ENCODE measurements around the gene CADPS. TPM values are rescaled to one million over a fixed set of nuclear protein-coding genes. Genes with fewer than 3 reads are reported as not detected.

CADPS gene
- total RNA-seq, 1 experiment from 2014 or later, result 7.0 TPM

DNA sequence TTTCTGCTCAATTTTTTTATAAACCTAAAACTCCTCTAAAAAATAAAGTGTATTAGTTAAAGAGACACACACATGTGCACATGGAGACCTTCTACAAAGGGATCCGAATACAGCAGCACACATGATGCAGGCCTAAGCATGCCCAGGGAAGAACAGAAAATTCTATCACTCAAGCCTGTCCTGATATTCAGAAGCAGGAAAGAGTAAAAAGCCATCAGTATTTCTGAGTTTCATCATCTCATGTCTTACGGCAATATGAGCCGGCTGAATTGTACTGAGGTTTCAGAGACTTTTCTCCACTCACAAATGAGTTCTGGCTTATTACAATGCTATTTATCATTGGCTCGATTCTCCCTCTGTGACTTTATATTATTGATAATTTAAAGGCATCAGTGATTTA lies 97.5 kb downstream of the CADPS start:
- DNase-seq (ENCODE audit: low spot score), result no peak
- Mint-ChIP-seq H3K4me1 (0 out of 2 replicates have a peak, but pooled peaks cover 3% of the 10 kb centered on the region), H3K27me3 (ENCODE audit: low read depth) (no peaks in the 10 kb centered on the region), H3K27ac (no peak overlapping the region), H3K9me3 (no peaks in the 10 kb centered on the region), H3K4me3 (no peak overlapping the region), H3K36me3 (no peaks in the 10 kb centered on the region)
- TF ChIP-seq NR2C2 (CRISPR knock-in tag; IDR thresholded peaks at IDR 0.05), result no peak
- no peak for TF ChIP-seq ZNF263 (CRISPR knock-in tag; IDR thresholded peaks at IDR 0.05; ENCODE audit: low read depth)
- TF ChIP-seq ZNF671 (CRISPR knock-in tag; IDR thresholded peaks at IDR 0.05), result no peak
- no peak for TF ChIP-seq GRHL2 (CRISPR knock-in tag; IDR thresholded peaks at IDR 0.05; ENCODE audit: insufficient replicate concordance, severe bottlenecking)
- TF ChIP-seq NFE2L1 (CRISPR knock-in tag; IDR thresholded peaks at IDR 0.05), result no peak
- TF ChIP-seq, protein P1, sequence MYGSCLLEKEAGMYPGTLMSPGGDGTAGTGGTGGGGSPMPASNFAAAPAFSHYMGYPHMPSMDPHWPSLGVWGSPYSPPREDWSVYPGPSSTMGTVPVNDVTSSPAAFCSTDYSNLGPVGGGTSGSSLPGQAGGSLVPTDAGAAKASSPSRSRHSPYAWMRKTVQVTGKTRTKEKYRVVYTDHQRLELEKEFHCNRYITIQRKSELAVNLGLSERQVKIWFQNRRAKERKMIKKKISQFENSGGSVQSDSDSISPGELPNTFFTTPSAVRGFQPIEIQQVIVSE (CRISPR knock-in tag; IDR thresholded peaks at IDR 0.05; ENCODE audit: borderline replicate concordance), result no peak
- TF ChIP-seq EMX1 (CRISPR knock-in tag; IDR thresholded peaks at IDR 0.05), result no peak
- TF ChIP-seq, protein P2, sequence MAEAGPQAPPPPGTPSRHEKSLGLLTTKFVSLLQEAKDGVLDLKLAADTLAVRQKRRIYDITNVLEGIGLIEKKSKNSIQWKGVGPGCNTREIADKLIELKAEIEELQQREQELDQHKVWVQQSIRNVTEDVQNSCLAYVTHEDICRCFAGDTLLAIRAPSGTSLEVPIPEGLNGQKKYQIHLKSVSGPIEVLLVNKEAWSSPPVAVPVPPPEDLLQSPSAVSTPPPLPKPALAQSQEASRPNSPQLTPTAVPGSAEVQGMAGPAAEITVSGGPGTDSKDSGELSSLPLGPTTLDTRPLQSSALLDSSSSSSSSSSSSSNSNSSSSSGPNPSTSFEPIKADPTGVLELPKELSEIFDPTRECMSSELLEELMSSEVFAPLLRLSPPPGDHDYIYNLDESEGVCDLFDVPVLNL (CRISPR knock-in tag; IDR thresholded peaks at IDR 0.05; ENCODE audit: borderline replicate concordance, low read depth), result no peak
- TF ChIP-seq, protein P3, sequence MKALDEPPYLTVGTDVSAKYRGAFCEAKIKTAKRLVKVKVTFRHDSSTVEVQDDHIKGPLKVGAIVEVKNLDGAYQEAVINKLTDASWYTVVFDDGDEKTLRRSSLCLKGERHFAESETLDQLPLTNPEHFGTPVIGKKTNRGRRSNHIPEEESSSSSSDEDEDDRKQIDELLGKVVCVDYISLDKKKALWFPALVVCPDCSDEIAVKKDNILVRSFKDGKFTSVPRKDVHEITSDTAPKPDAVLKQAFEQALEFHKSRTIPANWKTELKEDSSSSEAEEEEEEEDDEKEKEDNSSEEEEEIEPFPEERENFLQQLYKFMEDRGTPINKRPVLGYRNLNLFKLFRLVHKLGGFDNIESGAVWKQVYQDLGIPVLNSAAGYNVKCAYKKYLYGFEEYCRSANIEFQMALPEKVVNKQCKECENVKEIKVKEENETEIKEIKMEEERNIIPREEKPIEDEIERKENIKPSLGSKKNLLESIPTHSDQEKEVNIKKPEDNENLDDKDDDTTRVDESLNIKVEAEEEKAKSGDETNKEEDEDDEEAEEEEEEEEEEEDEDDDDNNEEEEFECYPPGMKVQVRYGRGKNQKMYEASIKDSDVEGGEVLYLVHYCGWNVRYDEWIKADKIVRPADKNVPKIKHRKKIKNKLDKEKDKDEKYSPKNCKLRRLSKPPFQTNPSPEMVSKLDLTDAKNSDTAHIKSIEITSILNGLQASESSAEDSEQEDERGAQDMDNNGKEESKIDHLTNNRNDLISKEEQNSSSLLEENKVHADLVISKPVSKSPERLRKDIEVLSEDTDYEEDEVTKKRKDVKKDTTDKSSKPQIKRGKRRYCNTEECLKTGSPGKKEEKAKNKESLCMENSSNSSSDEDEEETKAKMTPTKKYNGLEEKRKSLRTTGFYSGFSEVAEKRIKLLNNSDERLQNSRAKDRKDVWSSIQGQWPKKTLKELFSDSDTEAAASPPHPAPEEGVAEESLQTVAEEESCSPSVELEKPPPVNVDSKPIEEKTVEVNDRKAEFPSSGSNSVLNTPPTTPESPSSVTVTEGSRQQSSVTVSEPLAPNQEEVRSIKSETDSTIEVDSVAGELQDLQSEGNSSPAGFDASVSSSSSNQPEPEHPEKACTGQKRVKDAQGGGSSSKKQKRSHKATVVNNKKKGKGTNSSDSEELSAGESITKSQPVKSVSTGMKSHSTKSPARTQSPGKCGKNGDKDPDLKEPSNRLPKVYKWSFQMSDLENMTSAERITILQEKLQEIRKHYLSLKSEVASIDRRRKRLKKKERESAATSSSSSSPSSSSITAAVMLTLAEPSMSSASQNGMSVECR (CRISPR knock-in tag; IDR thresholded peaks at IDR 0.05; ENCODE audit: borderline replicate concordance), result no peak
- no peak for TF ChIP-seq IRF2 (CRISPR knock-in tag; IDR thresholded peaks at IDR 0.05; ENCODE audit: borderline replicate concordance, low read depth)
- TF ChIP-seq FOXP1 (CRISPR knock-in tag; IDR thresholded peaks at IDR 0.05; ENCODE audit: borderline replicate concordance), result no peak
- TF ChIP-seq, protein P4, sequence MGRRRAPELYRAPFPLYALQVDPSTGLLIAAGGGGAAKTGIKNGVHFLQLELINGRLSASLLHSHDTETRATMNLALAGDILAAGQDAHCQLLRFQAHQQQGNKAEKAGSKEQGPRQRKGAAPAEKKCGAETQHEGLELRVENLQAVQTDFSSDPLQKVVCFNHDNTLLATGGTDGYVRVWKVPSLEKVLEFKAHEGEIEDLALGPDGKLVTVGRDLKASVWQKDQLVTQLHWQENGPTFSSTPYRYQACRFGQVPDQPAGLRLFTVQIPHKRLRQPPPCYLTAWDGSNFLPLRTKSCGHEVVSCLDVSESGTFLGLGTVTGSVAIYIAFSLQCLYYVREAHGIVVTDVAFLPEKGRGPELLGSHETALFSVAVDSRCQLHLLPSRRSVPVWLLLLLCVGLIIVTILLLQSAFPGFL (CRISPR knock-in tag; IDR thresholded peaks at IDR 0.05; ENCODE audit: borderline replicate concordance), result no peak
- ChIA-PET POLR2A (no interaction called here), CTCF (no interaction called here)
- no peak for ATAC-seq

DNA sequence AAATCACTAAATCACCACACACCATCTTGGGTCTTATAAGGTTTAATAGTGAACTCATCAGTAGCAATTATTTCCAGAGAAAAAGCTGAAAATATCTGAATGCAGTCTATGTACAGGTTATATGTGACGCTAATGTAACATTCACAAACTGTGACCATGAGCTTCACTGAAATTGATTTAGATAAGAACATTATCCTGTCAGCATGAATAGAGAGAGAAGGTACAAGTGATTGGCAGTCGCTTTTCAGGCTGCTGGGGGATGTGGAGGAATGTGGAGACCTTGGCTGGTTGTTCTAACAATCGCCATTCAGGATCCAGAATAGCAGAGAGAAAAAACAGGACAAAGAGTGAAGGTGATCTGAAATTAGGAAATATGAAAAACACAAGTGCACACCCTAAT lies 98.1 kb downstream of the CADPS start:
- Mint-ChIP-seq H3K4me1 (0 out of 2 replicates have a peak, but pooled peaks cover 3% of the 10 kb centered on the region), H3K27ac (no peak overlapping the region), H3K9me3 (no peaks in the 10 kb centered on the region), H3K36me3 (no peaks in the 10 kb centered on the region), H3K4me3 (no peak overlapping the region), H3K27me3 (ENCODE audit: low read depth) (no peaks in the 10 kb centered on the region)
- no peak for DNase-seq (ENCODE audit: low spot score)
- CTCF ChIA-PET, result no interaction called here
- POLR2A ChIA-PET, result no interaction called here
- no peak for ATAC-seq
- TF ChIP-seq TEAD4 (CRISPR knock-in tag; IDR thresholded peaks at IDR 0.05) (no peak), NFATC4 (CRISPR knock-in tag; IDR thresholded peaks at IDR 0.05) (no peak), GABPB1 (CRISPR knock-in tag; IDR thresholded peaks at IDR 0.05) (no peak), KAT7 (CRISPR knock-in tag; IDR thresholded peaks at IDR 0.05; ENCODE audit: borderline replicate concordance) (no peak), NFYB (CRISPR knock-in tag; conservative IDR thresholded peaks at IDR 0.05; ENCODE audit: low read depth) (no peak)
- TF ChIP-seq, protein P5, sequence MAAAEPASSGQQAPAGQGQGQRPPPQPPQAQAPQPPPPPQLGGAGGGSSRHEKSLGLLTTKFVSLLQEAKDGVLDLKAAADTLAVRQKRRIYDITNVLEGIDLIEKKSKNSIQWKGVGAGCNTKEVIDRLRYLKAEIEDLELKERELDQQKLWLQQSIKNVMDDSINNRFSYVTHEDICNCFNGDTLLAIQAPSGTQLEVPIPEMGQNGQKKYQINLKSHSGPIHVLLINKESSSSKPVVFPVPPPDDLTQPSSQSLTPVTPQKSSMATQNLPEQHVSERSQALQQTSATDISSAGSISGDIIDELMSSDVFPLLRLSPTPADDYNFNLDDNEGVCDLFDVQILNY (CRISPR knock-in tag; IDR thresholded peaks at IDR 0.05), result no peak
- TF ChIP-seq, protein P6, sequence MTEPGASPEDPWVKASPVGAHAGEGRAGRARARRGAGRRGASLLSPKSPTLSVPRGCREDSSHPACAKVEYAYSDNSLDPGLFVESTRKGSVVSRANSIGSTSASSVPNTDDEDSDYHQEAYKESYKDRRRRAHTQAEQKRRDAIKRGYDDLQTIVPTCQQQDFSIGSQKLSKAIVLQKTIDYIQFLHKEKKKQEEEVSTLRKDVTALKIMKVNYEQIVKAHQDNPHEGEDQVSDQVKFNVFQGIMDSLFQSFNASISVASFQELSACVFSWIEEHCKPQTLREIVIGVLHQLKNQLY (CRISPR knock-in tag; IDR thresholded peaks at IDR 0.05), result no peak
- TF ChIP-seq, protein P3 (CRISPR knock-in tag; IDR thresholded peaks at IDR 0.05; ENCODE audit: borderline replicate concordance), result no peak
- TF ChIP-seq, protein P7, sequence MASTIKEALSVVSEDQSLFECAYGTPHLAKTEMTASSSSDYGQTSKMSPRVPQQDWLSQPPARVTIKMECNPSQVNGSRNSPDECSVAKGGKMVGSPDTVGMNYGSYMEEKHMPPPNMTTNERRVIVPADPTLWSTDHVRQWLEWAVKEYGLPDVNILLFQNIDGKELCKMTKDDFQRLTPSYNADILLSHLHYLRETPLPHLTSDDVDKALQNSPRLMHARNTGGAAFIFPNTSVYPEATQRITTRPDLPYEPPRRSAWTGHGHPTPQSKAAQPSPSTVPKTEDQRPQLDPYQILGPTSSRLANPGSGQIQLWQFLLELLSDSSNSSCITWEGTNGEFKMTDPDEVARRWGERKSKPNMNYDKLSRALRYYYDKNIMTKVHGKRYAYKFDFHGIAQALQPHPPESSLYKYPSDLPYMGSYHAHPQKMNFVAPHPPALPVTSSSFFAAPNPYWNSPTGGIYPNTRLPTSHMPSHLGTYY (CRISPR knock-in tag; IDR thresholded peaks at IDR 0.05), result no peak
